A673 (cell line): ENCODE data around the gene ZNF75A.

Experiments
- CTCF ChIP-seq: fragments of 300-800, 200-600 bp; sonication (generic); conservative IDR thresholded peaks from 2 replicates; pipeline ENCODE4 v1.5.1; 2017; ENCODE audit warnings: low read depth, mild to moderate bottlenecking, antibody characterized with exemption, low read length, moderate library complexity, mixed read lengths
- EZH2 ChIP-seq: fragments of 200-600 bp; sonication (generic); IDR thresholded peaks from 2 replicates; pipeline ENCODE4 v1.6.1; 2017; ENCODE audit warnings: borderline replicate concordance, low read depth, mild to moderate bottlenecking, mixed read lengths, antibody characterized with exemption, low read length; ENCODE audit not compliant: poor library complexity, severe bottlenecking

- TF ChIP-seq CTCF (no peak), EZH2 (no peak)
Measured at GRCh38 chr16:3311496-3311895, 6.2 kb downstream of the ZNF75A start.
